Calu3 (cell line): ENCODE results near the gene C1QA. TPM values are rescaled to one million over a fixed set of nuclear protein-coding genes. Genes with fewer than 3 reads are reported as not detected.

Experiments used
- Bru-seq: library from RNA; stranded (reverse); fragments of 400-500 nt; gene quantifications from one replicate; lab custom pipeline; 2021; lab: Mats Ljungman, UMichigan
- BruChase-seq, 2 experiments: library from RNA; stranded (reverse); fragments of 400-500 nt; gene quantifications; one replicate each; lab custom pipeline; 2021; lab: Mats Ljungman, UMichigan
- BruUV-seq: library from RNA; stranded (reverse); fragments of 400-500 nt; replicated peaks from 2 replicates; lab custom pipeline; 2021; lab: Mats Ljungman, UMichigan
- CTCF ChIA-PET: fragments of 300-600 bp; sonication (Branson Sonifier 250); formaldehyde crosslinking; loops from one replicate; lab custom pipeline; 2022; ENCODE audit warnings: antibody characterized with exemption; lab: Charles Lee
- DNase-seq: peaks from one replicate; pipeline ENCODE4 v3.0.0; 2022
- H3K27ac Mint-ChIP-seq: one replicate; pipeline ENCODE4 v1.8.0; 2022; ENCODE audit warnings: mixed read lengths; ENCODE audit not compliant: unreplicated experiment
- H3K27me3 Mint-ChIP-seq: one replicate; pipeline ENCODE4 v1.8.0; 2022; ENCODE audit warnings: mixed read lengths; ENCODE audit not compliant: unreplicated experiment
- H3K36me3 Mint-ChIP-seq: one replicate; pipeline ENCODE4 v1.8.0; 2022; ENCODE audit warnings: mild to moderate bottlenecking, moderate library complexity, mixed read lengths; ENCODE audit not compliant: insufficient read depth, unreplicated experiment
- H3K4me1 Mint-ChIP-seq: one replicate; pipeline ENCODE4 v1.8.0; 2022; ENCODE audit warnings: mild to moderate bottlenecking, low read depth, mixed read lengths; ENCODE audit not compliant: unreplicated experiment
- H3K4me3 Mint-ChIP-seq: one replicate; pipeline ENCODE4 v1.8.0; 2022; ENCODE audit warnings: mild to moderate bottlenecking, low read depth, moderate library complexity, mixed read lengths; ENCODE audit not compliant: unreplicated experiment
- H3K9me3 Mint-ChIP-seq: one replicate; pipeline ENCODE4 v1.8.0; 2022; ENCODE audit warnings: low read depth, mixed read lengths; ENCODE audit not compliant: unreplicated experiment
- CTCF ChIP-seq: fragments of 200-600 bp; IDR thresholded peaks from one replicate; pipeline ENCODE4 v1.8.0; 2022; ENCODE audit warnings: antibody characterized with exemption; ENCODE audit not compliant: unreplicated experiment
- intact Hi-C: fragments of 100-400 bp; cut with micrococcal nuclease; formaldehyde crosslinking; loops from one replicate; pipeline ENCODE4 v1.10.0; 2022; ENCODE audit not compliant: unreplicated experiment
- long read RNA-seq: library from polyadenylated mRNA; stranded (forward); transcript quantifications from one replicate; pipeline ENCODE4 v2.0.0, GENCODE V29; 2022
- total RNA-seq: library from RNA; stranded (reverse); gene quantifications from 2 replicates; pipeline ENCODE4 v1.2.3, GENCODE V29; 2022

The C1QA gene
- total RNA-seq (not detected in 2 replicates), Bru-seq, nascent RNA (not detected), BruChase-seq, experiment 1, labeled RNA remaining after a 6-hour chase (not detected), BruChase-seq, experiment 2, labeled RNA remaining after a 2-hour chase (not detected)
- long read RNA-seq = 0 reads

DNA sequence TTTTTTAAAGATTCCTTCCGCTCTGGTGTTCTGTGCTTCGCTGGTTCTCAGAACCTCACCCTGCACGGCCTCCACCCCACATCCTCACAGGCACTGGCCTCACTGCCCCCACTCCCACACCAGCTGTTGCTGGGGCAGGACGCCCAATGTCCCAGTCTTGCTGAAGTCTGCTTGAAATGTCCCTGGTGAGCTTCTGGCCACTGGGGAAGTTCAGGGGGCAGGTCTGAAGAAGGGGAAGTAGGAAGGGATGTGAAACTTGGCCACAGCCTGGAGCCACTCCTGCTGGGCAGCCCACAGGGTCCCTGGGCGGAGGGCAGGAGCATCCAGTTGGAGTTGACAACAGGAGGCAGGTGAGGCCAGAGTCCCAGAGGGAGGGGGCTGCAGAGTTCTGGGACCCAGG is at the start of gene C1QA:
Gene C1QA (plus strand): TSS at position 276 of the 400 bp plus-strand sequence. CDS start 989 bp downstream, outside the sequence.
- Mint-ChIP-seq H3K4me3 (no peak within 1 kb of the TSS), H3K36me3 (no peaks in the 10 kb centered on the region), H3K27me3 (peaks cover 40% of the 10 kb centered on the region), H3K27ac (no peak within 1 kb of the TSS), H3K9me3 (no peaks in the 10 kb centered on the region), H3K4me1 (no peaks in the 10 kb centered on the region)
- DNase-seq = no peak
- BruUV-seq = no TSS peak
- no peak for TF ChIP-seq CTCF
- CTCF ChIA-PET = no interaction called here
- intact Hi-C loops = no loop called here

GRCh38 chr1:22587247-22587646 is 49.2 kb upstream of the C1QA start:
- no peak for TF ChIP-seq CTCF
- no peak overlapping the region for H3K27ac Mint-ChIP-seq

GRCh38 chr1:22588899-22589422 is 47.5 kb upstream of the C1QA start:
- Mint-ChIP-seq H3K4me3 (no peak overlapping the region), H3K36me3 (no peaks in the 10 kb centered on the region), H3K27ac (no peak overlapping the region), H3K9me3 (no peaks in the 10 kb centered on the region), H3K27me3 (peaks cover 75% of the 10 kb centered on the region), H3K4me1 (no peaks in the 10 kb centered on the region)
- no TSS peak for BruUV-seq
- no peak for DNase-seq
- TF ChIP-seq CTCF = no peak
- intact Hi-C loops = no loop called here
- CTCF ChIA-PET = no interaction called here

More at GRCh38 chr1:22587247-22587646, 49.2 kb upstream of the C1QA start:
- CTCF ChIA-PET = no interaction called here
- no TSS peak for BruUV-seq
- intact Hi-C loops = no loop called here
- Mint-ChIP-seq H3K9me3 (no peaks in the 10 kb centered on the region), H3K4me1 (no peaks in the 10 kb centered on the region), H3K4me3 (no peak overlapping the region), H3K27me3 (peaks cover 75% of the 10 kb centered on the region), H3K36me3 (no peaks in the 10 kb centered on the region)
- no peak for DNase-seq

DNA sequence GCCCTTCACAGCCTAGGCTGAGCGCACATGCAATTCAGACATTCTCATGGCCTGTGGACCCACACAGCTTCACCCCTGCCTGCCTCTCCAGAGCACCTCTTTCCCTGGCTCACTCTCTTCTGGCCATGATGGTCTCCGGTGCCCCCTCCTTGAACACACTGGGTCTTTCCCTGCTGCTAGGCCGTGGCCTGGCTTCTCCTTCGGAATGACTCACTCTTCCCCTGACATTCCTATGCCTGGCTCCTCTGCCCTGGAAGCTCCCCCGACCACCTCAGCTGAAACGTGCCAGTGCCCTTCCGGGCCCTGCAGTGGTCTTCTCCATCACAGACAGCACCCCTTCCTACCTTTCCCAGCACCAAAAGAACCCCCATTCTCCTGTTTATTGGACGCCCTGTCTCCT is 44.9 kb upstream of the C1QA start:
- CTCF ChIA-PET = interaction anchor here (0.6 kb wide), 1 partner anchor 45 kb away, joined by 3 read pairs; no protein-coding TSS in a partner anchor
- H3K4me1 Mint-ChIP-seq = no peaks in the 10 kb centered on the region
- H3K9me3 Mint-ChIP-seq = no peaks in the 10 kb centered on the region
- no peak overlapping the region for H3K27ac Mint-ChIP-seq
- H3K4me3 Mint-ChIP-seq = no peak overlapping the region
- no TSS peak for BruUV-seq
- no peak for TF ChIP-seq CTCF
- H3K36me3 Mint-ChIP-seq = no peaks in the 10 kb centered on the region
- H3K27me3 Mint-ChIP-seq = peaks cover 79% of the 10 kb centered on the region
- DNase-seq = no peak
- intact Hi-C loops = no loop called here
